Bladder microvascular endothelial cell (primary cell): Measurements from ENCODE around the gene SEC14L6. TPM values are rescaled to one million over a fixed set of nuclear protein-coding genes. Genes with fewer than 3 reads are reported as not detected.

Experiments used
- total RNA-seq: library from RNA; depleted of rRNA; stranded (reverse); fragments of >200 nt; gene quantifications from 2 replicates; pipeline ENCODE4 v1.2.3, GENCODE V29; 2014

SEC14L6 gene
- total RNA-seq = 0.13 TPM in 1 of 2 replicates, not detected in the other

DNA sequence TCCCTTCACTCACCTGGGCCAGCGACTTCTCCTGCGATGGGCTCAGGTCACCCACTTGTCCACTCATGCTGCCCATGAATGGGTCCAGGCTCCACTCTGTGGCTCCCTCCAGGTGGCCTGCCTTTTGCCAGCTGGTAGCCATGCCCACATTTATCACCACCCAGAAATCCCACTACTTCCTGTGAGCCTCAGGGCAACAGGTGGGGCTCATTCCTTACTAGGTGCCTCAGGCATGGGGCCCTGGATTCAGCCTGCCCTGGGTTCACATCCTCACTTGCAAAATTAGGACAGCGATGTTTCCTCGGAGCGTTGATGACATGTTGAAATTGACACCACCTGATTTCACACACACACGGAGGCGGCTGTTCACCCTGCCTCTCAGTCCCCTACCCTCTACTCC lies at the start of gene SEC14L6:
Gene SEC14L6 (minus strand): TSS at position 126 of the 400 bp plus-strand sequence. CDS start 59 bp downstream, at position 67.

DNA sequence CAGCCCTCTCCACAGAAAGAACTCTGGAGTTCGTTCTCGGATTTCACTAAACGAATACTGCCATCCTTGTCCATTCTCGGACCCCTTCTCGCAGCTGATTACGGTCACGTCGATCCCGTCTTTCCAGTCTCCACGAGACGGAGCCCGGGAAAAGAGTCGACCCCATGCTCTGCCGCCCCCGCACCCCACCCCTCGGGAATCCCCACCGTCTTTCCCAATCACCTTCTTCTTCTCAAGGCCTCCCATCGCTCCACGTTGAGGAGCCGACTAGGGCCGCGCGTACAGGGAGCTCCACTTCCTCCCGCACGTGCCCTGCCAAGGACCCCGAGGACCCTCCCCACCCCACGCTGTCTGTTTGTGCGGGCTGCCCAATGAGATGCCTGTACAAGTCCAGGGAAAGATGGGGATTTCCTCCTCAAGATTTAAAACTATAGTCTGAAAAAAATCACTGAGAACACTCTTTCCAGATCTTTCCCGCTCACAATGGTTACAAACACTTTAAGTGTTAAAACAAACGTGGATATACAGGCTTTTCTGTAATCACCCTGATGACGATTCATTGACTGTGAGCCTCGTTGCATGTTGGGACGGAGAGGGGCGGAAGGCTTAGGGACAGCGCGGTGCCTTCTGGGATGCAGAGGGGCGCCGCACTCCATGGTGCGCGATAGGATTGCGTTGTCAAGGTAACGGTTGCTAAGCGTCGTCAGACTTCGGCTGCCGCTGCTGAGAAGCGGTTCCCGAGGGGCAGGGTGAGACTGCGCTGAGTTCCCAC lies 45.2 kb upstream of the SEC14L6 start, which contains the start of gene PES1:
Gene PES1 (minus strand): TSS at position 323 of the 772 bp plus-strand sequence. CDS start 77 bp downstream, at position 246.

DNA sequence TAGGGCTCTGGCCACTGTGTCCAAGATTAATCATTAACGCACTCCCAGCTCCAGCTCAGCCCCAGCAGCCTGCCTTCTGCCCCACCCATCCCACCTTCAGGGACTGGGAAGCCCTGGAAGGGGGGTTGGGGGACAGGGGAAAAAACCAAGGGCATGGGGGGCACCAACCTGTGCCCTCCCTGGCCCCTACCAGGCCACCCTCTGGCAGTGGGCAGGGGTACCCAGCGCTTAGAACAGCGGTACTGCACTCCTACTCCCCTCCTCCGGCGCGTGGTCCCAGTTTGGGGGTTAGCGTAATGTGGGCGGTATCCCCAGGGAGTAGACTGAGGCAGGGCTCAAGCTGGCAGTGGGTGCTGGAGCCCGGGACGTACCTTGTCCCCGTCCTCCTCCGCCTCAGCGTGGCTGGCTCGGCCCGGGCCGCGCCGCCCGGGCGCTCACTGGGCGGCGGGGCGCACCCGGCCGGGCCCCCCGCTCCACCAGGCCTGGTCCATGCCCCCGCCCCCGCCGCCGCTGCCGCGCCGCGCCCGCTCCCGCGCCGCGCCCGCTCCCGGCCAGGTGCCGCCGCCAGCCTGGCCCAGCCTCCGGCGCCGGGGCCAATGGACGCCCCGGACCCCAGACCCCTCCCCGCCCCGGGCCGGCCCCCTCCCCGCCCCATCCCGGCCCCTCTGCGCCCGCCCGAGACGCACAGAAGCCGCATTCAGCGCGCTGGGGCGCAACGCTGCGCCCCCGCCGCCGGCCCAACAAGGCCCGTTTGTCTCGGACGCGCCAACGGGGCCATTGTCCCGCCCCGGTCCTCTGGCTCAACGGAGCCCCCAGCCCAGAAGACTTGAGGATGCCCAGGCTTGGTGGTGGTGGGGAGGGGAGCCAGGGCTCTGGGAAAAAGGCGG lies 27.8 kb upstream of the SEC14L6 start, which contains the start of gene GAL3ST1:
Gene GAL3ST1 (minus strand): TSS at position 571 of the 887 bp plus-strand sequence. CDS start 17,273 bp downstream, outside the sequence.

Other genes with a start within 250 kb of the SEC14L6 start
- 6.2 and 10.8 TPM in 2 replicates for gene TBC1D10A, start 219.8 kb downstream of the SEC14L6 start, total RNA-seq
- gene SF3A1, start 189.8 kb downstream of the SEC14L6 start, total RNA-seq = 16.8 and 33.2 TPM in 2 replicates
- gene CCDC157, start 189.7 kb downstream of the SEC14L6 start, total RNA-seq = 0.81 and 1.1 TPM in 2 replicates
- 13.8 and 22.3 TPM in 2 replicates for gene RNF215, start 159.3 kb downstream of the SEC14L6 start, total RNA-seq
- gene SEC14L2, start 149.7 kb downstream of the SEC14L6 start, total RNA-seq = 6.2 and 9.6 TPM in 2 replicates
- 24.1 and 35.5 TPM in 2 replicates for gene MTFP1, start 121.0 kb downstream of the SEC14L6 start, total RNA-seq
- not detected in 2 replicates for gene SEC14L3, start 74.7 kb downstream of the SEC14L6 start, total RNA-seq
- 0.06 TPM in 1 of 2 replicates, not detected in the other for gene SEC14L4, start 41.0 kb downstream of the SEC14L6 start, total RNA-seq
- gene GAL3ST1, start 27.9 kb upstream of the SEC14L6 start, total RNA-seq = not detected in 2 replicates
- gene PES1, start 45.2 kb upstream of the SEC14L6 start, total RNA-seq = 58.1 and 94.7 TPM in 2 replicates
- 25.6 and 65.6 TPM in 2 replicates for gene TCN2, start 60.4 kb upstream of the SEC14L6 start, total RNA-seq
- 13.1 and 21.0 TPM in 2 replicates for gene SLC35E4, start 89.0 kb upstream of the SEC14L6 start, total RNA-seq
- 8.4 and 15.5 TPM in 2 replicates for gene DUSP18, start 121.1 kb upstream of the SEC14L6 start, total RNA-seq
- gene OSBP2, start 148.1 kb upstream of the SEC14L6 start, total RNA-seq = 3.9 and 22.5 TPM in 2 replicates